PC-3 (cell line): ENCODE measurements around the gene DYTN. TPM values are rescaled to one million over a fixed set of nuclear protein-coding genes. Genes with fewer than 3 reads are reported as not detected.

Experiments used
- ATAC-seq: fragments of 200-7000 bp; cut with Tn5 transposase; 2 replicates; pipeline ENCODE4 v1.9.1; 2020; ENCODE audit warnings: mild to moderate bottlenecking, moderate library complexity
- BruUV-seq: library from RNA; stranded (reverse); fragments of 400-500 nt; replicated peaks from 2 replicates; lab custom pipeline; 2021; lab: Mats Ljungman, UMichigan
- CTCF ChIA-PET: fragments of 300-600 bp; sonication (Branson Sonifier 250); formaldehyde crosslinking; loops from one replicate; lab custom pipeline; 2022; ENCODE audit warnings: antibody characterized with exemption; lab: Charles Lee
- POLR2A ChIA-PET: fragments of 300-600 bp; sonication (Branson Sonifier 250); formaldehyde crosslinking; loops from one replicate; lab custom pipeline; 2022; ENCODE audit warnings: antibody characterized with exemption; ENCODE audit not compliant: unreplicated experiment; lab: Charles Lee
- DNase-seq: peaks from one replicate; pipeline ENCODE4 v3.0.0-alpha.2; 2015
- H2AFZ ChIP-seq: fragments of 300-600 bp; sonication (generic); 2 replicates; pipeline ENCODE4 v1.6.0; 2016; ENCODE audit warnings: antibody characterized with exemption, low read length
- H3F3A ChIP-seq: fragments of 300-600 bp; sonication (generic); one replicate; pipeline ENCODE4 v1.6.0; 2017; ENCODE audit warnings: antibody characterized with exemption, low read length, control low read depth, mild to moderate bottlenecking; ENCODE audit not compliant: unreplicated experiment
- H3K27ac ChIP-seq: fragments of 300-600 bp; sonication (generic); 2 replicates; pipeline ENCODE4 v1.5.1; 2016; ENCODE audit warnings: mild to moderate bottlenecking, low read length
- H3K27me3 ChIP-seq: fragments of 300-600 bp; sonication (generic); 2 replicates; pipeline ENCODE4 v1.6.1; 2016; ENCODE audit warnings: low read length, mixed read lengths
- H3K36me3 ChIP-seq: fragments of 300-600 bp; sonication (generic); 2 replicates; pipeline ENCODE4 v1.6.1; 2016; ENCODE audit warnings: low read depth, mixed run types, low read length, mixed read lengths
- H3K4me1 ChIP-seq: fragments of 300-600 bp; sonication (generic); 2 replicates; pipeline ENCODE4 v1.5.1; 2016; ENCODE audit warnings: low read length; ENCODE audit not compliant: insufficient read depth
- H3K4me2 ChIP-seq: fragments of 300-600 bp; sonication (generic); 2 replicates; pipeline ENCODE4 v1.6.0; 2016; ENCODE audit warnings: low read length
- H3K4me3 ChIP-seq: fragments of 300-600 bp; sonication (generic); 2 replicates; pipeline ENCODE4 v1.5.1; 2016; ENCODE audit warnings: mild to moderate bottlenecking, low read length, mixed read lengths
- H3K79me2 ChIP-seq: fragments of 300-600 bp; sonication (generic); 2 replicates; pipeline ENCODE4 v1.6.1; 2017; ENCODE audit warnings: low read length, mixed read lengths
- H3K9ac ChIP-seq: fragments of 300-600 bp; sonication (generic); 2 replicates; pipeline ENCODE4 v1.6.0; 2016; ENCODE audit warnings: mild to moderate bottlenecking, low read length
- H3K9me2 ChIP-seq: fragments of 300-600 bp; sonication (generic); replicated peaks from 2 replicates; pipeline ENCODE4 v1.6.1; 2016; ENCODE audit warnings: mixed run types, low read length, mixed read lengths
- H3K9me3 ChIP-seq: fragments of 300-600 bp; sonication (generic); 2 replicates; pipeline ENCODE4 v1.6.1; 2016; ENCODE audit warnings: low read length, mixed read lengths
- H4K20me1 ChIP-seq: fragments of 300-600 bp; sonication (generic); 2 replicates; pipeline ENCODE4 v1.6.1; 2016; ENCODE audit warnings: low read length, mixed read lengths
- CTCF ChIP-seq: fragments of 300-600 bp; sonication (generic); conservative IDR thresholded peaks from 2 replicates; pipeline ENCODE4 v1.5.1; 2017; ENCODE audit warnings: antibody characterized with exemption, low read depth, mild to moderate bottlenecking, low read length
- EZH2 ChIP-seq: fragments of 300-600 bp; sonication (generic); IDR thresholded peaks from one replicate; pipeline ENCODE4 v1.6.1; 2017; ENCODE audit warnings: antibody characterized with exemption, mild to moderate bottlenecking, low read length; ENCODE audit not compliant: unreplicated experiment
- EZH2phosphoT487 ChIP-seq: fragments of 300-600 bp; sonication (generic); IDR thresholded peaks from 2 replicates; pipeline ENCODE4 v1.6.1; 2018; ENCODE audit warnings: mild to moderate bottlenecking, antibody characterized with exemption, low read length, borderline replicate concordance
- intact Hi-C: fragments of 100-400 bp; cut with micrococcal nuclease; formaldehyde crosslinking; loops from 2 replicates; pipeline ENCODE4 v1.9.0; 2023
- total RNA-seq: library from RNA; depleted of rRNA; stranded (reverse); fragments of >200 nt; gene quantifications from 2 replicates; pipeline ENCODE4 v1.2.3, GENCODE V29; 2014

DYTN gene
- total RNA-seq, 1 experiment from 2014 or later, result not detected

- TF ChIP-seq EZH2 (no peak), CTCF (peak; percentile 84)
- no peaks in the 10 kb centered on the region for H3K4me1 ChIP-seq
- H3K79me2 ChIP-seq, result no peaks in the 10 kb centered on the region
- BruUV-seq, result no TSS peak
- H3K9ac ChIP-seq, result no peak overlapping the region
- H2AFZ ChIP-seq, result no peak overlapping the region
- H3K4me3 ChIP-seq, result no peak overlapping the region
- H3K9me2 ChIP-seq, result no peaks in the 10 kb centered on the region
- no peaks in the 10 kb centered on the region for H3K27me3 ChIP-seq
- no peaks in the 10 kb centered on the region for H3K36me3 ChIP-seq
- H3K4me2 ChIP-seq, result no peak overlapping the region
- ChIA-PET CTCF (no interaction called here), POLR2A (no interaction called here)
- H3F3A ChIP-seq, result no peaks in the 10 kb centered on the region
- intact Hi-C loops, result loop anchor here (1.0 to 10.0 kb wide), 5 partner anchors 74 to 782 kb away; partner anchors contain the start of genes FASTKD2 and MDH1B
- no peaks in the 10 kb centered on the region for H4K20me1 ChIP-seq
- H3K27ac ChIP-seq, result no peak overlapping the region
- H3K9me3 ChIP-seq, result no peaks in the 10 kb centered on the region
- DNase-seq, result peak; percentile 82
- peak; percentile 82 for ATAC-seq
These were observed 24.6 kb downstream of the DYTN start for GRCh38 chr2:206693399-206694137.

GRCh38 chr2:206692971-206693370 lies 25.2 kb downstream of the DYTN start:
- TF ChIP-seq CTCF, result no peak
- no peak for ATAC-seq
- no peaks in the 10 kb centered on the region for H3K4me1 ChIP-seq
- no peaks in the 10 kb centered on the region for H3K36me3 ChIP-seq
- no peaks in the 10 kb centered on the region for H3F3A ChIP-seq
- H2AFZ ChIP-seq, result no peak overlapping the region
- H4K20me1 ChIP-seq, result no peaks in the 10 kb centered on the region
- no peaks in the 10 kb centered on the region for H3K9me2 ChIP-seq
- no peak overlapping the region for H3K27ac ChIP-seq
- H3K9me3 ChIP-seq, result no peaks in the 10 kb centered on the region
- no peak overlapping the region for H3K9ac ChIP-seq
- no peak overlapping the region for H3K4me2 ChIP-seq
- BruUV-seq, result no TSS peak
- intact Hi-C loops, result loop anchor here (1.0 to 10.0 kb wide), 6 partner anchors 74 to 782 kb away; partner anchors contain the start of genes FASTKD2 and MDH1B
- ChIA-PET CTCF (no interaction called here), POLR2A (interaction anchor here (0.6 kb wide), 1 partner anchor 44 kb away, joined by 3 read pairs; no protein-coding TSS in a partner anchor)
- H3K27me3 ChIP-seq, result peaks cover 5% of the 10 kb centered on the region; the same call in 1 of the 2 replicates
- no peak for DNase-seq
- no peak overlapping the region for H3K4me3 ChIP-seq
- no peaks in the 10 kb centered on the region for H3K79me2 ChIP-seq

- no peak overlapping the region for H3K27ac ChIP-seq
- ChIA-PET POLR2A (no interaction called here), CTCF (no interaction called here)
- DNase-seq (no peak), ATAC-seq (no peak)
- H3K9me2 ChIP-seq, result no peaks in the 10 kb centered on the region
- no peak overlapping the region for H2AFZ ChIP-seq
- H3K9ac ChIP-seq, result no peak overlapping the region
- H3K36me3 ChIP-seq, result no peaks in the 10 kb centered on the region
- no peak overlapping the region for H3K4me2 ChIP-seq
- no peaks in the 10 kb centered on the region for H3K4me1 ChIP-seq
- no peaks in the 10 kb centered on the region for H3K9me3 ChIP-seq
- H3K27me3 ChIP-seq, result peaks cover 15% of the 10 kb centered on the region; the same call in 1 of the 2 replicates
- H3F3A ChIP-seq, result no peaks in the 10 kb centered on the region
- no peaks in the 10 kb centered on the region for H4K20me1 ChIP-seq
- BruUV-seq, result no TSS peak
- no peaks in the 10 kb centered on the region for H3K79me2 ChIP-seq
- TF ChIP-seq EZH2, result no peak
- TF ChIP-seq CTCF, result no peak
- TF ChIP-seq EZH2phosphoT487, result no peak
- H3K4me3 ChIP-seq, result no peak overlapping the region
- intact Hi-C loops, result no loop called here
These were observed 29.2 kb downstream of the DYTN start for GRCh38 chr2:206688990-206689389.
